AG10803 (cell line): ENCODE measurements around the gene ANKRD13C.

ENCODE experiments used
- DNase-seq: peaks from one replicate; pipeline ENCODE4 v3.0.0; 2010; ENCODE audit warnings: low read depth
- H3K4me3 ChIP-seq: 2 replicates; pipeline ENCODE4 v1.5.1; 2011; ENCODE audit warnings: mild to moderate bottlenecking, low read length, control low read depth
- TF ChIP-seq, protein P1 (sequence below): conservative IDR thresholded peaks from 2 replicates; pipeline ENCODE4 v1.5.1; 2011; ENCODE audit warnings: mild to moderate bottlenecking, low read length, control low read depth, inconsistent platforms

Gene ANKRD13C

GRCh38 chr1:70290218-70290617, 64.3 kb downstream of the ANKRD13C start:
- no peak overlapping the region for H3K4me3 ChIP-seq
- TF ChIP-seq, protein P1, sequence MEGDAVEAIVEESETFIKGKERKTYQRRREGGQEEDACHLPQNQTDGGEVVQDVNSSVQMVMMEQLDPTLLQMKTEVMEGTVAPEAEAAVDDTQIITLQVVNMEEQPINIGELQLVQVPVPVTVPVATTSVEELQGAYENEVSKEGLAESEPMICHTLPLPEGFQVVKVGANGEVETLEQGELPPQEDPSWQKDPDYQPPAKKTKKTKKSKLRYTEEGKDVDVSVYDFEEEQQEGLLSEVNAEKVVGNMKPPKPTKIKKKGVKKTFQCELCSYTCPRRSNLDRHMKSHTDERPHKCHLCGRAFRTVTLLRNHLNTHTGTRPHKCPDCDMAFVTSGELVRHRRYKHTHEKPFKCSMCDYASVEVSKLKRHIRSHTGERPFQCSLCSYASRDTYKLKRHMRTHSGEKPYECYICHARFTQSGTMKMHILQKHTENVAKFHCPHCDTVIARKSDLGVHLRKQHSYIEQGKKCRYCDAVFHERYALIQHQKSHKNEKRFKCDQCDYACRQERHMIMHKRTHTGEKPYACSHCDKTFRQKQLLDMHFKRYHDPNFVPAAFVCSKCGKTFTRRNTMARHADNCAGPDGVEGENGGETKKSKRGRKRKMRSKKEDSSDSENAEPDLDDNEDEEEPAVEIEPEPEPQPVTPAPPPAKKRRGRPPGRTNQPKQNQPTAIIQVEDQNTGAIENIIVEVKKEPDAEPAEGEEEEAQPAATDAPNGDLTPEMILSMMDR = no peak
- DNase-seq = no peak

DNA sequence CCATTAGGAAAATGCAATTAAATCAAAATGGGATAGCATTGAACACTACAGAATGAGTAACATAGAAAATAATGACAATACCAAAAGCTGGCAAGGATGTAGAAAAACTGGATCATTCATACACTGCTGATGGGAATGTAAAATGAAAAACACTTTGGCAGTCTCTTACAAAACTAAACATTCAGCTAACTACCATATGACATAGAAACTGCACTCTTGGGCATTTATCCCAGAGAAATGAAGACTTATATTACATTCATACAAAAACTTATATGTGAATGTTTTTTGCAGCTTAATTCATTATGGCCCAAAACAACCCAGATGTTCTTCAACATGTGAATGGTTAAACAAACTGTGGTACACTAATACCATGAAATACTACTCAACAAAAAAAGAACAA, 66.4 kb downstream of the ANKRD13C start:
- TF ChIP-seq, protein P1 = no peak
- no peak for DNase-seq
- H3K4me3 ChIP-seq = no peak overlapping the region

- DNase-seq = no peak
- no peak overlapping the region for H3K4me3 ChIP-seq
- TF ChIP-seq, protein P1 = no peak
Observed at GRCh38 chr1:70286453-70286852, 68.1 kb downstream of the ANKRD13C start.

GRCh38 chr1:70284366-70284765, 70.2 kb downstream of the ANKRD13C start:
- no peak overlapping the region for H3K4me3 ChIP-seq
- TF ChIP-seq, protein P1 = no peak

DNA sequence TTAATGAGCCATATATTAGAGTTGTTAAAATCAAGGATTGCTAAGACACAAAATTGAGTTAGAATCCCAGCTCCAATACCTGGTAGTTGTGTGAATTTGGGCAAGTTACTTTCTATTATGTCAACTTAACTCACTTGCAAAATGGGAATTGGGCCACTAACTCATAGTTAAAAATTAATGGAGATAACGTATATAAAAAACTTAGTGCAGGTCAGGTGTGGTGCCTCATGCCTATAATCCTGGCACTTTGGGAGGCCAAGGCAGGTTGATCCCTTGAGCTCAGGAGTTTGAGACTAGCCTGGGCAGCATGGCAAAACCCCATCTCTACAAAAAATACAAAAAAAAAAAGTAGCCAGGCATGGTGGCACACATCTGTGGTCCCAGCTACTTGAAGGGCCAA, 75.8 kb downstream of the ANKRD13C start:
- no peak overlapping the region for H3K4me3 ChIP-seq
- TF ChIP-seq, protein P1 = no peak
- no peak for DNase-seq

More at GRCh38 chr1:70284366-70284765, 70.2 kb downstream of the ANKRD13C start:
- no peak for DNase-seq

GRCh38 chr1:70277875-70278274, 76.6 kb downstream of the ANKRD13C start:
- DNase-seq = no peak
- TF ChIP-seq, protein P1 = no peak

GRCh38 chr1:70265946-70266345, 88.6 kb downstream of the ANKRD13C start:
- no peak overlapping the region for H3K4me3 ChIP-seq
- TF ChIP-seq, protein P1 = no peak
- no peak for DNase-seq

More at GRCh38 chr1:70277875-70278274, 76.6 kb downstream of the ANKRD13C start:
- no peak overlapping the region for H3K4me3 ChIP-seq
